ENCODE measurements around the gene CLIC5. TPM values are rescaled to one million over a fixed set of nuclear protein-coding genes. Genes with fewer than 3 reads are reported as not detected.
A peak's percentile ranks its signal among the peaks of the same experiment; 100 is the strongest.

CLIC5 gene
- total RNA-seq, 1 donor from 2014 or later = not detected

GRCh38 chr6:46016063-46016608, 476 bp upstream of the CLIC5 start:
- H3K9me3 Mint-ChIP-seq (ENCODE audit: unreplicated experiment) = peaks cover 5% of the 10 kb centered on the region
- DNase-seq (ENCODE audit: extremely low spot score, unreplicated experiment) = no peak
- peaks cover 5% of the 10 kb centered on the region for H3K36me3 Mint-ChIP-seq (ENCODE audit: unreplicated experiment)
- peak overlapping the region; percentile 26 for H3K4me3 Mint-ChIP-seq (ENCODE audit: unreplicated experiment)
- no peak overlapping the region for H3K27ac Mint-ChIP-seq (ENCODE audit: unreplicated experiment)
- peaks cover 58% of the 10 kb centered on the region for H3K27me3 Mint-ChIP-seq (ENCODE audit: unreplicated experiment)
- peaks cover 22% of the 10 kb centered on the region for H3K4me1 Mint-ChIP-seq (ENCODE audit: unreplicated experiment)
- no peak for TF ChIP-seq CTCF (IDR thresholded peaks at IDR 0.05)

- Mint-ChIP-seq H3K27me3 (ENCODE audit: unreplicated experiment) (peaks cover 52% of the 10 kb centered on the region), H3K36me3 (ENCODE audit: unreplicated experiment) (peaks cover 5% of the 10 kb centered on the region), H3K4me3 (ENCODE audit: unreplicated experiment) (peak overlapping the region; percentile 68), H3K9me3 (ENCODE audit: unreplicated experiment) (peaks cover 5% of the 10 kb centered on the region), H3K27ac (ENCODE audit: unreplicated experiment) (no peak overlapping the region), H3K4me1 (ENCODE audit: unreplicated experiment) (peaks cover 24% of the 10 kb centered on the region)
- no peak for DNase-seq (ENCODE audit: extremely low spot score, unreplicated experiment)
- no peak for TF ChIP-seq CTCF (IDR thresholded peaks at IDR 0.05)
Measured at GRCh38 chr6:46014511-46015118, 1.0 kb downstream of the CLIC5 start.

- Mint-ChIP-seq H3K4me1 (ENCODE audit: unreplicated experiment) (peaks cover 24% of the 10 kb centered on the region), H3K9me3 (ENCODE audit: unreplicated experiment) (peaks cover 5% of the 10 kb centered on the region), H3K36me3 (ENCODE audit: unreplicated experiment) (peaks cover 5% of the 10 kb centered on the region), H3K27ac (ENCODE audit: unreplicated experiment) (no peak overlapping the region), H3K27me3 (ENCODE audit: unreplicated experiment) (peaks cover 57% of the 10 kb centered on the region), H3K4me3 (ENCODE audit: unreplicated experiment) (no peak overlapping the region)
- no peak for TF ChIP-seq CTCF (IDR thresholded peaks at IDR 0.05)
- DNase-seq (ENCODE audit: extremely low spot score, unreplicated experiment) = no peak
Measured at GRCh38 chr6:46014046-46014445, 1.6 kb downstream of the CLIC5 start.

- Mint-ChIP-seq H3K36me3 (ENCODE audit: unreplicated experiment) (peaks cover 5% of the 10 kb centered on the region), H3K4me1 (ENCODE audit: unreplicated experiment) (peaks cover 24% of the 10 kb centered on the region), H3K4me3 (ENCODE audit: unreplicated experiment) (no peak overlapping the region), H3K9me3 (ENCODE audit: unreplicated experiment) (peaks cover 5% of the 10 kb centered on the region), H3K27me3 (ENCODE audit: unreplicated experiment) (peaks cover 57% of the 10 kb centered on the region), H3K27ac (ENCODE audit: unreplicated experiment) (no peak overlapping the region)
- no peak for TF ChIP-seq CTCF (IDR thresholded peaks at IDR 0.05)
- no peak for DNase-seq (ENCODE audit: extremely low spot score, unreplicated experiment)
Measured at GRCh38 chr6:46013639-46014038, 2.0 kb downstream of the CLIC5 start.

- Mint-ChIP-seq H3K4me1 (ENCODE audit: unreplicated experiment) (peaks cover 24% of the 10 kb centered on the region), H3K4me3 (ENCODE audit: unreplicated experiment) (no peak overlapping the region), H3K27me3 (ENCODE audit: unreplicated experiment) (peaks cover 56% of the 10 kb centered on the region), H3K36me3 (ENCODE audit: unreplicated experiment) (peaks cover 5% of the 10 kb centered on the region), H3K9me3 (ENCODE audit: unreplicated experiment) (peaks cover 5% of the 10 kb centered on the region), H3K27ac (ENCODE audit: unreplicated experiment) (no peak overlapping the region)
- TF ChIP-seq CTCF (IDR thresholded peaks at IDR 0.05) = no peak
- DNase-seq (ENCODE audit: extremely low spot score, unreplicated experiment) = no peak
Measured at GRCh38 chr6:46012834-46013233, 2.8 kb downstream of the CLIC5 start.
